PC-3 (cell line): ENCODE measurements around the gene EIPR1. TPM values are rescaled to one million over a fixed set of nuclear protein-coding genes. Genes with fewer than 3 reads are reported as not detected.

Experiments used
- ATAC-seq: fragments of 200-7000 bp; cut with Tn5 transposase; 2 replicates; pipeline ENCODE4 v1.9.1; 2020; ENCODE audit warnings: mild to moderate bottlenecking, moderate library complexity
- BruUV-seq: library from RNA; stranded (reverse); fragments of 400-500 nt; replicated peaks from 2 replicates; lab custom pipeline; 2021; lab: Mats Ljungman, UMichigan
- CTCF ChIA-PET: fragments of 300-600 bp; sonication (Branson Sonifier 250); formaldehyde crosslinking; loops from one replicate; lab custom pipeline; 2022; ENCODE audit warnings: antibody characterized with exemption; lab: Charles Lee
- POLR2A ChIA-PET: fragments of 300-600 bp; sonication (Branson Sonifier 250); formaldehyde crosslinking; loops from one replicate; lab custom pipeline; 2022; ENCODE audit warnings: antibody characterized with exemption; ENCODE audit not compliant: unreplicated experiment; lab: Charles Lee
- DNase-seq: peaks from one replicate; pipeline ENCODE4 v3.0.0-alpha.2; 2015
- H2AFZ ChIP-seq: fragments of 300-600 bp; sonication (generic); 2 replicates; pipeline ENCODE4 v1.6.0; 2016; ENCODE audit warnings: antibody characterized with exemption, low read length
- H3F3A ChIP-seq: fragments of 300-600 bp; sonication (generic); one replicate; pipeline ENCODE4 v1.6.0; 2017; ENCODE audit warnings: antibody characterized with exemption, low read length, control low read depth, mild to moderate bottlenecking; ENCODE audit not compliant: unreplicated experiment
- H3K27ac ChIP-seq: fragments of 300-600 bp; sonication (generic); 2 replicates; pipeline ENCODE4 v1.5.1; 2016; ENCODE audit warnings: mild to moderate bottlenecking, low read length
- H3K27me3 ChIP-seq: fragments of 300-600 bp; sonication (generic); 2 replicates; pipeline ENCODE4 v1.6.1; 2016; ENCODE audit warnings: low read length, mixed read lengths
- H3K36me3 ChIP-seq: fragments of 300-600 bp; sonication (generic); 2 replicates; pipeline ENCODE4 v1.6.1; 2016; ENCODE audit warnings: low read depth, mixed run types, low read length, mixed read lengths
- H3K4me1 ChIP-seq: fragments of 300-600 bp; sonication (generic); 2 replicates; pipeline ENCODE4 v1.5.1; 2016; ENCODE audit warnings: low read length; ENCODE audit not compliant: insufficient read depth
- H3K4me2 ChIP-seq: fragments of 300-600 bp; sonication (generic); 2 replicates; pipeline ENCODE4 v1.6.0; 2016; ENCODE audit warnings: low read length
- H3K4me3 ChIP-seq: fragments of 300-600 bp; sonication (generic); 2 replicates; pipeline ENCODE4 v1.5.1; 2016; ENCODE audit warnings: mild to moderate bottlenecking, low read length, mixed read lengths
- H3K79me2 ChIP-seq: fragments of 300-600 bp; sonication (generic); 2 replicates; pipeline ENCODE4 v1.6.1; 2017; ENCODE audit warnings: low read length, mixed read lengths
- H3K9ac ChIP-seq: fragments of 300-600 bp; sonication (generic); 2 replicates; pipeline ENCODE4 v1.6.0; 2016; ENCODE audit warnings: mild to moderate bottlenecking, low read length
- H3K9me2 ChIP-seq: fragments of 300-600 bp; sonication (generic); replicated peaks from 2 replicates; pipeline ENCODE4 v1.6.1; 2016; ENCODE audit warnings: mixed run types, low read length, mixed read lengths
- H3K9me3 ChIP-seq: fragments of 300-600 bp; sonication (generic); 2 replicates; pipeline ENCODE4 v1.6.1; 2016; ENCODE audit warnings: low read length, mixed read lengths
- H4K20me1 ChIP-seq: fragments of 300-600 bp; sonication (generic); 2 replicates; pipeline ENCODE4 v1.6.1; 2016; ENCODE audit warnings: low read length, mixed read lengths
- EZH2 ChIP-seq: fragments of 300-600 bp; sonication (generic); IDR thresholded peaks from one replicate; pipeline ENCODE4 v1.6.1; 2017; ENCODE audit warnings: antibody characterized with exemption, mild to moderate bottlenecking, low read length; ENCODE audit not compliant: unreplicated experiment
- EZH2phosphoT487 ChIP-seq: fragments of 300-600 bp; sonication (generic); IDR thresholded peaks from 2 replicates; pipeline ENCODE4 v1.6.1; 2018; ENCODE audit warnings: mild to moderate bottlenecking, antibody characterized with exemption, low read length, borderline replicate concordance
- intact Hi-C: fragments of 100-400 bp; cut with micrococcal nuclease; formaldehyde crosslinking; loops from 2 replicates; pipeline ENCODE4 v1.9.0; 2023
- total RNA-seq: library from RNA; depleted of rRNA; stranded (reverse); fragments of >200 nt; gene quantifications from 2 replicates; pipeline ENCODE4 v1.2.3, GENCODE V29; 2014
- TF ChIP-seq, protein P1 (sequence below): fragments of 300-600 bp; sonication (generic); conservative IDR thresholded peaks from 2 replicates; pipeline ENCODE4 v1.5.1; 2017; ENCODE audit warnings: antibody characterized with exemption, low read depth, mild to moderate bottlenecking, low read length

EIPR1 gene
- total RNA-seq, 1 experiment from 2014 or later = 90.1 TPM

DNA sequence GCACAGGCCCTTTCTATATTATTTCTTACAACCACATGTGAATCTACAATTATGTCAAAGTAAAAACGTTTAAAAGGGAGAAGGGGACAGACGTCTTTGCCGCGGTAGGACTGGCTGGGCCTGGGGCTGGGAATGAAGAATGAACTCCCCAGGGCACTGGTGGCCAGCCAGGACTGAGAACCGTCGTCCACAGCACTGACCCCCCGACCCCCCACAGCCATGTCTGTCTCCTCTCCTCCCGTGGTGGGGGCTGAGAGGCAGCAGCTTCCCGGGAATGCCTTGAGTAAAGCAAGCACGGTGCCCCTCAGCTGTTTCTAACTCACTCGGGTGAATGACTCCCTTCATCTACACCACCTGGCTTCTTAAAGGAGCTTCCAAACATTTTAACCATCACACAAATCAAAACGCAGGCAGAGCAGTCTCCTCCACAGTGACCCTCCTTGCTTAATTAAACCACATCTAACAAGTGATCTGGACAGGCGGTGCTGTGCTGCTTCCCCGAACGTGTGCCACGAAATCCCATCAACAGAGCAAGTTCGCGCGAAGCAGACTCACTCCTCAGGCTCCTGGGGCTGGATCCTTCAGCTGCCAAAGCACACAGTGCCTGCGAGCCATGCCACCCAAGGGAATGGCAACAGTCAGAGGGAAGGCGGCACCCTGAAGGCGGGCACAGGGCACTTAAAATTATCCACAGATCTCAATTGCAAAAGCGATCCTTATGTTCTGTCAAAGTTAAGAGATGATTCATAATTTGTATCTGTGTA is 217.7 kb downstream of the EIPR1 start:
- Histone ChIP-seq H3K9ac (no peak overlapping the region), H3K36me3 (no peaks in the 10 kb centered on the region), H3K9me2 (no peaks in the 10 kb centered on the region), H3F3A (no peaks in the 10 kb centered on the region), H3K79me2 (no peaks in the 10 kb centered on the region), H3K4me2 (no peak overlapping the region), H3K4me3 (no peak overlapping the region), H3K9me3 (no peaks in the 10 kb centered on the region), H2AFZ (no peak overlapping the region), H3K4me1 (no peaks in the 10 kb centered on the region), H3K27ac (no peak overlapping the region), H3K27me3 (no peaks in the 10 kb centered on the region), H4K20me1 (no peaks in the 10 kb centered on the region)
- intact Hi-C loops = no loop called here
- ChIA-PET CTCF (no interaction called here), POLR2A (no interaction called here)
- no peak for TF ChIP-seq EZH2phosphoT487
- no peak for TF ChIP-seq EZH2
- TF ChIP-seq, protein P1, sequence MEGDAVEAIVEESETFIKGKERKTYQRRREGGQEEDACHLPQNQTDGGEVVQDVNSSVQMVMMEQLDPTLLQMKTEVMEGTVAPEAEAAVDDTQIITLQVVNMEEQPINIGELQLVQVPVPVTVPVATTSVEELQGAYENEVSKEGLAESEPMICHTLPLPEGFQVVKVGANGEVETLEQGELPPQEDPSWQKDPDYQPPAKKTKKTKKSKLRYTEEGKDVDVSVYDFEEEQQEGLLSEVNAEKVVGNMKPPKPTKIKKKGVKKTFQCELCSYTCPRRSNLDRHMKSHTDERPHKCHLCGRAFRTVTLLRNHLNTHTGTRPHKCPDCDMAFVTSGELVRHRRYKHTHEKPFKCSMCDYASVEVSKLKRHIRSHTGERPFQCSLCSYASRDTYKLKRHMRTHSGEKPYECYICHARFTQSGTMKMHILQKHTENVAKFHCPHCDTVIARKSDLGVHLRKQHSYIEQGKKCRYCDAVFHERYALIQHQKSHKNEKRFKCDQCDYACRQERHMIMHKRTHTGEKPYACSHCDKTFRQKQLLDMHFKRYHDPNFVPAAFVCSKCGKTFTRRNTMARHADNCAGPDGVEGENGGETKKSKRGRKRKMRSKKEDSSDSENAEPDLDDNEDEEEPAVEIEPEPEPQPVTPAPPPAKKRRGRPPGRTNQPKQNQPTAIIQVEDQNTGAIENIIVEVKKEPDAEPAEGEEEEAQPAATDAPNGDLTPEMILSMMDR = no peak
- DNase-seq = no peak
- BruUV-seq = no TSS peak
- ATAC-seq = no peak

DNA sequence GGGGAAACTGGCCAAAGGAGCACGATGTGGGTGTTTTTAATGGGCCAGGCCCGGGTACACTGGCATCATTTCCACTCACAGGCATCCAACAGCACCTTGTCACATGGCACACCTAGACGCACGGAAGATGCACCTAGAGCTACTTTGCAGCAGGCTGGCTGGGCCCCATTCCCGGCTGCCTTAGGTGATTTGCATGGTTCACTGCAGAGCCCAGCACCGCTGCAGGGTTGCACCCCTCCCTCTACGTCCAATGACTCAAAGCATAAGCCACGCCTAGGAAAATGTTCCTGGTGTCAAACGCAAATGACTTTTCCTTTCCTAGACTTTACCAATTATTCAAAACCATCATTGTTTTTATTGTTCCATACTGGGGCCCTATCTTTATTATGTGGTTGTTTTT is 222.9 kb downstream of the EIPR1 start:
- H3K36me3 ChIP-seq = no peaks in the 10 kb centered on the region
- H3F3A ChIP-seq = no peaks in the 10 kb centered on the region
- ChIA-PET CTCF (no interaction called here), POLR2A (no interaction called here)
- H3K79me2 ChIP-seq = no peaks in the 10 kb centered on the region
- intact Hi-C loops = no loop called here
- H3K9me2 ChIP-seq = no peaks in the 10 kb centered on the region
- no peaks in the 10 kb centered on the region for H4K20me1 ChIP-seq
- no peaks in the 10 kb centered on the region for H3K27me3 ChIP-seq
- H3K4me1 ChIP-seq = no peaks in the 10 kb centered on the region
- ATAC-seq = no peak
- H3K4me2 ChIP-seq = no peak overlapping the region
- no peaks in the 10 kb centered on the region for H3K9me3 ChIP-seq
- H3K9ac ChIP-seq = no peak overlapping the region
- TF ChIP-seq, protein P1 = no peak
- TF ChIP-seq EZH2phosphoT487 = no peak
- TF ChIP-seq EZH2 = no peak
- no peak overlapping the region for H3K4me3 ChIP-seq
- H2AFZ ChIP-seq = no peak overlapping the region
- no peak for DNase-seq
- BruUV-seq = no TSS peak
- no peak overlapping the region for H3K27ac ChIP-seq

DNA sequence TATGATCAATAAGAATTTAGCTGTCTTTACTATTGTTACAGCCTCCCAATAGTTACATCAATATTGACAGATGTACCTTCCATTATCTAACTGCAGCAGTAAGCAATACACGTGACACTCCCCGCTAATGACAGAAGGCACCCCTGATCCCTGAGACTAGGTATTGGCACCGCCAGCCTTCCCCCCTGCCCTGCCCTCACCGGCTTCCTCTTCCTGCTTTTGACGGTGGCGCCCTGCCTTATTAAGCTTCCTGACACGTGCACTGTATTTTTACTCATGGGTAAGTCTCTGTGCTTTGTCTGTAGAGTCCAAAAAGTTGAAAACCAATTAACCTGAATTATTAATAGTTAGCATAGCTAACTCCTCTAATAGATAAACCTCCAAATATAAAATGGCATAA is 223.5 kb downstream of the EIPR1 start:
- no TSS peak for BruUV-seq
- POLR2A ChIA-PET = no interaction called here
- no peak for ATAC-seq

More for the DNA sequence above, 223.5 kb downstream of the EIPR1 start:
- TF ChIP-seq EZH2 (no peak), EZH2phosphoT487 (no peak)
- TF ChIP-seq, protein P1 = no peak
- no peaks in the 10 kb centered on the region for H3K4me1 ChIP-seq
- H3K27ac ChIP-seq = no peak overlapping the region
- no peak overlapping the region for H3K9ac ChIP-seq
- H3K27me3 ChIP-seq = no peaks in the 10 kb centered on the region
- CTCF ChIA-PET = no interaction called here
- H3K9me3 ChIP-seq = no peaks in the 10 kb centered on the region
- no peak overlapping the region for H3K4me3 ChIP-seq
- no peaks in the 10 kb centered on the region for H3F3A ChIP-seq
- no peak overlapping the region for H2AFZ ChIP-seq
- intact Hi-C loops = no loop called here
- H3K4me2 ChIP-seq = no peak overlapping the region
- H4K20me1 ChIP-seq = no peaks in the 10 kb centered on the region
- H3K79me2 ChIP-seq = no peaks in the 10 kb centered on the region
- no peaks in the 10 kb centered on the region for H3K9me2 ChIP-seq
- H3K36me3 ChIP-seq = no peaks in the 10 kb centered on the region
- no peak for DNase-seq
